A673 (cell line): ENCODE measurements around the gene MAP3K19. TPM values are rescaled to one million over a fixed set of nuclear protein-coding genes. Genes with fewer than 3 reads are reported as not detected.
"Not testable (repeated sequence)": the region's sequence is repeated elsewhere in the genome, so short reads cannot be mapped to it uniquely, and the experiment has no call there.

ENCODE experiments used
- BruUV-seq: library from RNA; stranded (reverse); fragments of 400-500 nt; replicated peaks from 2 replicates; lab custom pipeline; 2021; lab: Mats Ljungman, UMichigan
- CTCF ChIA-PET: fragments of 300-600 bp; sonication (Branson Sonifier 250); formaldehyde crosslinking; loops from one replicate; lab custom pipeline; 2022; ENCODE audit warnings: antibody characterized with exemption; lab: Charles Lee
- POLR2A ChIA-PET: fragments of 300-600 bp; sonication (Branson Sonifier 250); formaldehyde crosslinking; loops from one replicate; lab custom pipeline; 2022; ENCODE audit warnings: antibody characterized with exemption; ENCODE audit not compliant: low non-redundant PET; lab: Charles Lee
- DNase-seq: peaks from one replicate; pipeline ENCODE4 v3.0.0-alpha.2; 2015; ENCODE audit warnings: low spot score
- H3K27ac ChIP-seq: fragments of 200-600 bp; sonication (generic); 2 replicates; pipeline ENCODE4 v1.5.1; 2016; ENCODE audit warnings: mixed run types, low read depth, mild to moderate bottlenecking, mixed read lengths, antibody characterized with exemption, low read length; ENCODE audit not compliant: poor library complexity, severe bottlenecking
- H3K27me3 ChIP-seq: fragments of 200-600 bp; sonication (generic); replicated peaks from 2 replicates; pipeline ENCODE4 v1.6.1; 2017; ENCODE audit warnings: mixed run types, low read depth, mild to moderate bottlenecking, mixed read lengths, antibody characterized with exemption, low read length; ENCODE audit not compliant: insufficient read depth, poor library complexity
- H3K36me3 ChIP-seq: fragments of 200-600 bp; sonication (generic); 2 replicates; pipeline ENCODE4 v1.6.1; 2016; ENCODE audit warnings: mixed run types, mild to moderate bottlenecking, mixed read lengths, antibody characterized with exemption, low read length; ENCODE audit not compliant: insufficient read depth, poor library complexity, severe bottlenecking
- H3K4me1 ChIP-seq: fragments of 200-600 bp; sonication (generic); 2 replicates; pipeline ENCODE4 v1.6.1; 2017; ENCODE audit warnings: mixed run types, mild to moderate bottlenecking, mixed read lengths, antibody characterized with exemption, low read length; ENCODE audit not compliant: insufficient read depth, poor library complexity, severe bottlenecking
- H3K4me3 ChIP-seq: fragments of 200-600 bp; sonication (generic); 2 replicates; pipeline ENCODE4 v1.5.1; 2016; ENCODE audit warnings: low read depth, mixed run types, mild to moderate bottlenecking, mixed read lengths, low read length; ENCODE audit not compliant: poor library complexity, severe bottlenecking
- H3K9me3 ChIP-seq: fragments of 200-600 bp; sonication (generic); 2 replicates; pipeline ENCODE4 v1.6.1; 2016; ENCODE audit warnings: mixed run types, low read depth, mild to moderate bottlenecking, mixed read lengths, antibody characterized with exemption, low read length; ENCODE audit not compliant: poor library complexity, severe bottlenecking
- CTCF ChIP-seq: fragments of 300-800, 200-600 bp; sonication (generic); conservative IDR thresholded peaks from 2 replicates; pipeline ENCODE4 v1.5.1; 2017; ENCODE audit warnings: low read depth, mild to moderate bottlenecking, antibody characterized with exemption, low read length, moderate library complexity, mixed read lengths
- EZH2 ChIP-seq: fragments of 200-600 bp; sonication (generic); IDR thresholded peaks from 2 replicates; pipeline ENCODE4 v1.6.1; 2017; ENCODE audit warnings: borderline replicate concordance, low read depth, mild to moderate bottlenecking, mixed read lengths, antibody characterized with exemption, low read length; ENCODE audit not compliant: poor library complexity, severe bottlenecking
- intact Hi-C: fragments of 100-400 bp; cut with micrococcal nuclease; formaldehyde crosslinking; loops from one replicate; pipeline ENCODE4 v1.10.0; 2022; ENCODE audit not compliant: unreplicated experiment
- total RNA-seq: library from RNA; stranded (reverse); gene quantifications from 2 replicates; pipeline ENCODE4 v1.2.3, GENCODE V29; 2021

Gene MAP3K19
- total RNA-seq, 1 experiment from 2014 or later = not detected

- no peaks in the 10 kb centered on the region for H3K27me3 ChIP-seq
- no peak overlapping the region for H3K27ac ChIP-seq
- BruUV-seq = no TSS peak
- H3K4me1 ChIP-seq = no peaks in the 10 kb centered on the region
- POLR2A ChIA-PET = no interaction called here
- TF ChIP-seq EZH2 (no peak), CTCF (no peak)
- intact Hi-C loops = no loop called here
- no peak for DNase-seq
- CTCF ChIA-PET = no interaction called here
- H3K36me3 ChIP-seq = no peaks in the 10 kb centered on the region
- H3K9me3 ChIP-seq = no peaks in the 10 kb centered on the region
- H3K4me3 ChIP-seq = no peak overlapping the region
These were observed 9.4 kb downstream of the MAP3K19 start for GRCh38 chr2:135037831-135038230.

GRCh38 chr2:135033216-135033615 is 14.0 kb downstream of the MAP3K19 start:
- H3K27me3 ChIP-seq, H3K4me1 ChIP-seq, POLR2A ChIA-PET, H3K36me3 ChIP-seq, BruUV-seq, DNase-seq, intact Hi-C loops, H3K4me3 ChIP-seq, H3K27ac ChIP-seq, H3K9me3 ChIP-seq, CTCF ChIA-PET: not testable (repeated sequence)

- DNase-seq = peak; percentile 47
- Histone ChIP-seq H3K9me3 (no peaks in the 10 kb centered on the region), H3K36me3 (no peaks in the 10 kb centered on the region), H3K27ac (no peak overlapping the region), H3K4me3 (no peak overlapping the region), H3K27me3 (no peaks in the 10 kb centered on the region), H3K4me1 (no peaks in the 10 kb centered on the region)
- intact Hi-C loops = no loop called here
- ChIA-PET CTCF (no interaction called here), POLR2A (no interaction called here)
- no TSS peak for BruUV-seq
- no peak for TF ChIP-seq CTCF
- TF ChIP-seq EZH2 = no peak
These were observed 16.4 kb downstream of the MAP3K19 start for GRCh38 chr2:135030826-135031225.

- Histone ChIP-seq H3K36me3 (no peaks in the 10 kb centered on the region), H3K9me3 (no peaks in the 10 kb centered on the region), H3K4me3 (no peak overlapping the region), H3K4me1 (no peaks in the 10 kb centered on the region), H3K27ac (no peak overlapping the region), H3K27me3 (no peaks in the 10 kb centered on the region)
- no peak for TF ChIP-seq CTCF
- TF ChIP-seq EZH2 = no peak
- ChIA-PET POLR2A (no interaction called here), CTCF (no interaction called here)
- DNase-seq = no peak
- intact Hi-C loops = no loop called here
- no TSS peak for BruUV-seq
These were observed 17.6 kb downstream of the MAP3K19 start for GRCh38 chr2:135029481-135030134.
